GM19463 (cell line): Measurements from ENCODE around the gene UBE2E2.
A peak's percentile ranks its signal among the peaks of the same experiment; 100 is the strongest.
"Not testable (repeated sequence)": the region's sequence is repeated elsewhere in the genome, so short reads cannot be mapped to it uniquely, and the experiment has no call there.

ENCODE experiments used
- ATAC-seq: cut with Tn5 transposase; IDR thresholded peaks from one replicate; pipeline ENCODE4 v1.9.1; 2021; ENCODE audit warnings: mild to moderate bottlenecking, moderate library complexity; ENCODE audit not compliant: unreplicated experiment

UBE2E2 gene

GRCh38 chr3:23202921-23203707 is at the start of gene UBE2E2:
Gene UBE2E2, plus strand, starts transcription at chr3:23203327.
- peak; percentile 72 for ATAC-seq

- ATAC-seq, result no peak
These were observed 49.7 kb upstream of the UBE2E2 start for GRCh38 chr3:23153436-23153835.

GRCh38 chr3:23157331-23157730 is 45.8 kb upstream of the UBE2E2 start:
- ATAC-seq, result no peak

- no peak for ATAC-seq
These were observed 43.2 kb upstream of the UBE2E2 start for GRCh38 chr3:23159929-23160328.

- ATAC-seq, result no peak
These were observed 41.8 kb upstream of the UBE2E2 start for GRCh38 chr3:23161308-23161707.

GRCh38 chr3:23161896-23162570 is 41.1 kb upstream of the UBE2E2 start:
- ATAC-seq, result peak; percentile 70

- peak; percentile 33 for ATAC-seq
These were observed 40.2 kb upstream of the UBE2E2 start for GRCh38 chr3:23162934-23163333.

- no peak for ATAC-seq
These were observed 38.4 kb upstream of the UBE2E2 start for GRCh38 chr3:23164746-23165145.

- no peak for ATAC-seq
These were observed 37.6 kb upstream of the UBE2E2 start for GRCh38 chr3:23165571-23165970.

GRCh38 chr3:23166276-23166675 is 36.9 kb upstream of the UBE2E2 start:
- ATAC-seq, result no peak

GRCh38 chr3:23166845-23167244 is 36.3 kb upstream of the UBE2E2 start:
- ATAC-seq, result no peak

GRCh38 chr3:23169551-23169950 is 33.6 kb upstream of the UBE2E2 start:
- no peak for ATAC-seq

GRCh38 chr3:23170291-23170690 is 32.8 kb upstream of the UBE2E2 start:
- ATAC-seq, result no peak

- ATAC-seq, result no peak
These were observed 31.1 kb upstream of the UBE2E2 start for GRCh38 chr3:23172059-23172458.

- no peak for ATAC-seq
These were observed 28.6 kb upstream of the UBE2E2 start for GRCh38 chr3:23174426-23175039.

- no peak for ATAC-seq
These were observed 27.6 kb upstream of the UBE2E2 start for GRCh38 chr3:23175341-23176083.

GRCh38 chr3:23176839-23177238 is 26.3 kb upstream of the UBE2E2 start:
- ATAC-seq, result not testable (repeated sequence)

- no peak for ATAC-seq
These were observed 20.1 kb upstream of the UBE2E2 start for GRCh38 chr3:23182996-23183513.

GRCh38 chr3:23183731-23184130 is 19.4 kb upstream of the UBE2E2 start:
- no peak for ATAC-seq

- no peak for ATAC-seq
These were observed 17.3 kb upstream of the UBE2E2 start for GRCh38 chr3:23185861-23186260.

GRCh38 chr3:23189187-23189586 is 13.9 kb upstream of the UBE2E2 start:
- ATAC-seq, result no peak
